ENCODE measurements around the gene FKBP1B.
A peak's percentile ranks its signal among the peaks of the same experiment; 100 is the strongest.
"Not testable (repeated sequence)": the region's sequence is repeated elsewhere in the genome, so short reads cannot be mapped to it uniquely, and the experiment has no call there.

Gene FKBP1B

GRCh38 chr2:24012521-24013188, 36.9 kb upstream of the FKBP1B start (continued):
- TF ChIP-seq ZBTB49 (tag by site-specific recombination; IDR thresholded peaks at IDR 0.05; ENCODE audit: low read depth) (no peak), ZBTB6 (tag by site-specific recombination; IDR thresholded peaks at IDR 0.05) (no peak), ZNF341 (tag by site-specific recombination; IDR thresholded peaks at IDR 0.05; ENCODE audit: low read depth) (no peak), INSM2 (tag by site-specific recombination; IDR thresholded peaks at IDR 0.05) (no peak), ZBTB20 (tag by site-specific recombination; IDR thresholded peaks at IDR 0.05) (no peak), KLF7 (tag by site-specific recombination; IDR thresholded peaks at IDR 0.05; ENCODE audit: borderline replicate concordance) (no peak)

- not testable (repeated sequence) for H3K27ac ChIP-seq (ENCODE audit: extremely low read depth, low read depth, low read length); H3K4me3 ChIP-seq (ENCODE audit: low read depth, low read length); H3K36me3 ChIP-seq (ENCODE audit: control insufficient read depth in 2 of 2, insufficient read depth in 1 of 2, low read length in 2 of 2); H3K4me1 ChIP-seq (ENCODE audit: control insufficient read depth, insufficient read depth, low read length); H3K9me3 ChIP-seq (ENCODE audit: control insufficient read depth, insufficient read depth, low read depth, low read length)
- ChIA-PET CTCF (interaction anchor here (0.7 kb wide), 1 partner anchor 813 kb away, joined by 3 read pairs; no protein-coding TSS in a partner anchor), POLR2A (interaction anchor here (1.4 kb wide), 1 partner anchor 32 kb away, joined by 6 read pairs; the partner anchor contains the start of gene WDCP)
Observed at GRCh38 chr2:24014902-24015301, 34.6 kb upstream of the FKBP1B start.

GRCh38 chr2:24015562-24016375, 33.8 kb upstream of the FKBP1B start:
- Histone ChIP-seq H3K4me1 (ENCODE audit: control insufficient read depth, insufficient read depth, low read length) (no peaks in the 10 kb centered on the region), H3K27ac (ENCODE audit: extremely low read depth, low read depth, low read length) (no peak overlapping the region), H3K36me3 (ENCODE audit: control insufficient read depth in 2 of 2, insufficient read depth in 1 of 2, low read length in 2 of 2) (no peaks in the 10 kb centered on the region), H3K4me3 (ENCODE audit: low read depth, low read length) (no peak overlapping the region), H3K9me3 (ENCODE audit: control insufficient read depth, insufficient read depth, low read depth, low read length) (no peaks in the 10 kb centered on the region)
- POLR2A ChIA-PET, result interaction anchor here (0.9 to 1.4 kb wide), 2 partner anchors 31 to 61 kb away, joined by 3 to 6 read pairs; partner anchors contain the start of genes SF3B6 and WDCP
- CTCF ChIA-PET, result interaction anchor here (0.7 kb wide), 1 partner anchor 20 kb away, joined by 3 read pairs; no protein-coding TSS in a partner anchor
- TF ChIP-seq ZBTB20 (tag by site-specific recombination; IDR thresholded peaks at IDR 0.05) (peak; percentile 67), GLIS1 (tag by site-specific recombination; IDR thresholded peaks at IDR 0.05) (no peak), YY2 (tag by site-specific recombination; IDR thresholded peaks at IDR 0.05) (no peak), ZFP69B (tag by site-specific recombination; IDR thresholded peaks at IDR 0.05) (no peak), ZNF19 (tag by site-specific recombination; IDR thresholded peaks at IDR 0.05; ENCODE audit: low read depth) (no peak), ZNF768 (tag by site-specific recombination; IDR thresholded peaks at IDR 0.05) (no peak), ZBTB17 (tag by site-specific recombination; IDR thresholded peaks at IDR 0.05) (0 out of 2 replicates have a peak, but pooled peaks have one; percentile 36), ZNF140 (tag by site-specific recombination; IDR thresholded peaks at IDR 0.05) (no peak), ZBTB26 (tag by site-specific recombination; optimal IDR thresholded peaks at IDR 0.05) (no peak), MZF1 (tag by site-specific recombination; IDR thresholded peaks at IDR 0.05; ENCODE audit: borderline replicate concordance) (no peak), WT1 (tag by site-specific recombination; IDR thresholded peaks at IDR 0.05) (0 out of 2 replicates have a peak, but pooled peaks have one; percentile 21), ZNF785 (tag by site-specific recombination; IDR thresholded peaks at IDR 0.05) (no peak), KLF17 (tag by site-specific recombination; IDR thresholded peaks at IDR 0.05) (0 out of 2 replicates have a peak, but pooled peaks have one; percentile 22), ZNF266 (tag by site-specific recombination; IDR thresholded peaks at IDR 0.05; ENCODE audit: low read depth) (no peak), YY1 (tag by site-specific recombination; IDR thresholded peaks at IDR 0.05) (no peak), ZNF391 (tag by site-specific recombination; IDR thresholded peaks at IDR 0.05; ENCODE audit: borderline replicate concordance, low read depth) (no peak), ZFP37 (tag by site-specific recombination; IDR thresholded peaks at IDR 0.05) (no peak)

Measured in HEK293 (cell line).